Stimulated activated CD8-positive, alpha-beta memory T cell treated with anti-CD3 and anti-CD28 coated beads, Interleukin-4, amount 100 ng/mL, for 48 hours (primary cell): ENCODE measurements around the gene PLEKHO2.

Experiments
- DNase-seq: peaks from one replicate; pipeline ENCODE4 v3.0.0-alpha.2; 2020

Gene PLEKHO2

DNA sequence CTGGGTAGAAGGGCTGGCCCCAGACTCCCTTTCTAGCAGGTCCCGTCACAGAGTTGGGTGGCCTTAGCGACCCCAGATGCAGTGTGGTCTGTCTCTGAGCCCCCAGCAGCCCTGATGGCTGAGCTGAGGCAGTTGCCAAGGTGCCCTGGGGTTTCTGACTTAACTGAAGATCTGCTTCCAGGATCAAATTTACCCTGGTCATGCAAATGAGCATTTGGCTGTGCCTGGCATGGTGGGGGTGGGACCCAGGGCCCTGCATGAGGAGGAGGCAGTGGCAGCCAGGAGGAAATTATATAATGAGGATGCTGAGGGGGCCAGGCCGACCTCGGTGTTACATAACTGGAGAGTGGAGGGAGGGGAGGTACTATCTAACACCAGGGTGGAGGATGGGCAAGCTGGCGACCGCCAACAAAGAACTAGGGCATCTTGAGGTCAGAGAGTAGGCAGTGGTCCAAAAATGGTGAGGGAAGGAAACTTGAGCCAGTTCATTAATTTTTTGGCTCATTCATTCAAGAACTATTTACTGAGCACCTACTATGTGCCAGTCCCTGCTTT is 16.4 kb downstream of the PLEKHO2 start:
- no peak for DNase-seq

DNA sequence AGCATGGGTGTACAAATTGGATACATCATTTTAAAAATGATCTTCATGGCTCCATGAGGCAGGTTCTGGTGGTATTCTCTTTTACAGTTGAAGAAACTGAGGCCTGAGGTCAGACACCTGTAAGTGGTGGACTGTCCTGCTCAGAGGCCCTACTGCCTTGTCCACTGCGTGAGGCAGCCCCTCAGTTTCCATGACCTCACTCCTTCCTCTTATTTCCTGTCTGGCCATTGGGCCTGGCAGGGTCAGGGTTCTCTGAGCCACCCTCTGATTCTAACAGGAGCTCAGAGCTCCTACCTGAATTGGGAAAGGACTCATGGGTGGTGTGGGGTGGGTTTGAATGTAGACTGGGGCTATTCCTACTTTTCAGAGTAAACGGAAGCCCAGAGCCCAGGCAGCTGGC is 17.5 kb downstream of the PLEKHO2 start:
- DNase-seq = no peak

DNA sequence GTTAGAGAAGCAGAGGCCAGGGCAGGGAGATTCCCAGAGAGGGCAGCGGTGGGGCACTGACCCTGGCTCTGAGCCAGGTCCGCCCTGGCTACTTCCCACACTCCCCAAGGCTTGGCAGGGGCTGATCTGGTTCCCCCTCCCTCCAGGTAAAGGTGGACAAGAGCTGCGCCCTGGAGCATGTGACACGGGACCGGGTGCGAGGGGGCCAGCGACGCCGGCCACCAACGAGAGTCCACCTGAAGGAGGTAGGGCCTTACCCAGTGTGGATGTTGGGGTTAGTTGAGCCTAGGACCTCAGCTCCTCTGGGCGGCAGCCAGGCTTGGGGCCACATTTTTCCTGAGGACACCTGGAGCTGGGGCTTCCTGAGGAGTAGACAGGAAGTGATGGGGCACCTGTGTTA is 19.6 kb downstream of the PLEKHO2 start:
- no peak for DNase-seq

DNA sequence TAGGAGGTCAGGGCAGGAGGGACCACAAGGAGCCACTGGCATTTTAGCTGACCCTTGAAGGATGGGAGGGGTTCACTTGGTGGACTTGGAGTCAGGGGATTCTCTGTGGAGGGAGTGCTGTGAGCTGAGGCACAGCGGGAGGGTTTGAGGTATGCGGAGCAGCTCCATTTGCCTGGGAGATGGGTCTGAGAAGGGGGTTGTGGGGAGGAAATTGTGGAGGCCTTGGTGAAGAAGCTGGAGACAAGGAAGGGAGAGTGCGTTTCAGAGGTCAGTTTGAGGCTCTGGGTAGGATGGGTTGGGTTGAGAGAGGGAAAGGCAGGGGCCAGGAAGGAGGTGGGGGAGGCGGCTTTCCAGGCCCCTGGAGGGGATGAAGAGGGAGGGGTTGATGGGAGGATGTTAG is 20.2 kb downstream of the PLEKHO2 start:
- DNase-seq = no peak

DNA sequence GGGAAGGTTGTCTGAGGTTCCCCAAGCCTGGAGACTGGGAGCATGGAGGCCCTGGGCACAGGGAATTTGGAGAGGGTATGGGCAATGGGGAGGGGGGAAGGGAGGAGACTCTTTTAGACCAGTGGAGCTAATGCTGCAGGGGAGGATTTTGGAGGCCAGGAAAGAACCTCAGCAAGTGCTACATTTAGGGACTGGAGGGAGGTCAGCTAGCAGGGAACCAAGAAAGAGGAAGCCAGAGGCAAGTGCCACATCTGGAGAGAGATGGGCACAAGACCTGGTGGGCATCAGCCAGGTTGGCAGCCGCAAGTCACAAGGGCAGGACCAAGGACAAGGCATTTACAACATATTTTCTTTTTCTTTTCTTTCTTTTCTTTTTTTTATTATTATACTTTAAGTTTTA is 20.7 kb downstream of the PLEKHO2 start:
- DNase-seq = no peak

DNA sequence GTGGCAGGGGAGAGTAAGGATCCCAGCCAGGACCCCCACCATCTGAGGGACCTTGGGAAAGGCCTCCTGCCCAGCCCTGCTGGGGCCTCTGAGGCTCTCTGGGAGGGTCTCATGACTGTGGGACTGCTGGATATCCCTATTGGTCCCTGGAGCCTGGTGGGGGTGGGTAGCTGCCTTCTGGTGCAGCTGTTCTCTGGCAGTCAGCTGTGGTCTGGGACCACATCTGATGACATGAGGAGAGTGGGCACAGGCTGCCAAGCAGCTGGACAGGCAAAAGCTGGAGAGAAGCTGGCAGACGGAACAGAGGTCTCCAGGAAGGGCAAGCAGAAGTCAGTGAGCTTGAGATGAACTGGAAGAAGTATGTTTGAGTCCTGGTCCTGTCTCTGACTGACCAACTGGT is 22.4 kb downstream of the PLEKHO2 start:
- no peak for DNase-seq

DNA sequence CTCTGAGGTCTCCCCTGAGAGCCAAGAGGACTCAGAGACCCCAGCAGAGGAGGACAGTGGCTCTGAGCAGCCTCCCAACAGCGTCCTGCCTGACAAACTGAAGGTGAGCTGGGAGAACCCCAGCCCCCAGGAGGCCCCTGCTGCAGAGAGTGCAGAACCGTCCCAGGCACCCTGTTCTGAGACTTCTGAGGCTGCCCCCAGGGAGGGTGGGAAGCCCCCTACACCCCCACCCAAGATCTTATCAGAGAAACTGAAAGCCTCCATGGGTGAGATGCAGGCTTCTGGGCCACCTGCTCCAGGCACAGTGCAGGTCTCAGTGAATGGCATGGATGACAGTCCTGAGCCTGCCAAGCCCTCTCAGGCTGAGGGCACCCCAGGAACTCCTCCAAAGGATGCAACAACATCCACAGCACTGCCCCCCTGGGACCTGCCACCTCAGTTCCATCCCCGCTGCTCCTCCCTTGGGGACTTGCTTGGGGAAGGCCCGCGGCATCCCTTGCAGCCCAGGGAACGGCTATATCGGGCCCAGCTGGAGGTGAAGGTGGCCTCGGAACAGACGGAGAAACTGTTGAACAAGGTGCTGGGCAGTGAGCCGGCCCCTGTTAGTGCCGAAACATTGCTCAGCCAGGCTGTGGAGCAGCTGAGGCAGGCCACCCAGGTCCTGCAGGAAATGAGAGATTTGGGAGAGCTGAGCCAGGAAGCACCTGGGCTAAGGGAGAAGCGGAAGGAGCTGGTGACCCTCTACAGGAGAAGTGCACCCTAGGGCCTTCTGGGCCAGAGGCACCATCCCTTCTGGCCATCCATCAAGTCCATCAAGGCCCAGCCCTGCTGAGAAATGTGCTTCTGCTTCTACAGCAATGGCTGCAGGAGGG is 23.6 kb downstream of the PLEKHO2 start:
- no peak for DNase-seq

DNA sequence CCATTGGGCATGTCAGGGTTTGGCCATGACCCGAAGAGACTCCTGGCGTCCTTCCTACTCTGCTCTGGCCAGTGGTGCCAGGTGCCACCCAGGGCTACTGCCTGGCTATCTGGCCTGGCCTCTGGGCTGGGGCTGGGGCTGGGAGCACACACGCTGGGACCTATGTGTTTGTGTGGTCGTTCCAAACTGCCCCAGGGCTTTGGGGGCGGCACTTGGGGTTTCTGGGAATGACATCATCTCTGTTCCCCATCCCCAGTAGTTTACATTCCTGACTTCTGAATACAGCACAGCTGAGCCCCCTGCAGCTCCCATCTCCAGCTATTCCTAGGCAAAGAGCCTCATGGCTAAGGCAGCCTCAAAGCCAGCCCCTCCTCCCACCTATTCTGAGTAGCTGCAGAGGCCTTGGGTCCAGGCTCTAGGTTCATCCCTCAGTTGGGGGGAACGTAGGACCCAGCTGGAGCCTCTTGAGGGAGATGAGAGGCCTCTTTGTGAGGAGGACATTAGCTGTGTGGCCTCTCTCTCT is 24.3 kb downstream of the PLEKHO2 start:
- no peak for DNase-seq

DNA sequence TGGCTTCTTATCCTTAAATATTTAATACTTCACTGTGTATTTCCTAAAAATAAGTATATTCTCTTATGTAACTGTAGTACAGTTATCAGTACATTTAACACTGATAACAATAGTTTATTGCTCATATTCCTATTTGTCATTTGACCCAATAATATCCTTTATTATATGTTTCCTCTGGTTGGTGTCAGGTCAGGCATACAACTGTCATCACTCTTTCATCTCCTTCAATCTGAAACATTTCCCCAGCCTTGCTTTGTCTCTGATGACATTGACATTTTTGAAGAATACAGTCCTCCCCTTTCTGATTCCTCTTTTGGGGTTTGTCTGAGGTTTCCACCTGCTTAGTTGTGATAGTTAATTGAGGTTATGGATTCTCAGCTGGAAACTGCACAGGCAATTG is 27.8 kb downstream of the PLEKHO2 start:
- DNase-seq = no peak

DNA sequence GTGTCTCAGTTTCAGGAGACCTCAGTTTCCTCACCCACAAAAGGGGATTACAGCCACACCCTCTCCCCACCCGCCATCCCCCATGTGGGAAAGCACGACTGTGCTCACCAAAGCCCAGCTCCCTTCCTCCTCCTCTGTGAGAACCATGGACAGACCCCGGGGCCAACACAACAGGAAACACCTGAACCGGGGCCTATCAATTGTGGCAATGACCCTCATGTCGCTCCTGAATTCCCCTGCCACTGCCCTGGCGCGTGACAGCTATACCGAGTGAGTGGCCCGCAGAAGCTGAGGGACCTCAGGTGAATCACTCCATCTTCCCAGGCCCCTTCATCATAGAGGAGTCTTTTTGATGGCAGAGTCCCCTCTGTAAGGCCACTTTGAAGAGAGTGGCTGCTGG is 28.6 kb downstream of the PLEKHO2 start:
- no peak for DNase-seq

DNA sequence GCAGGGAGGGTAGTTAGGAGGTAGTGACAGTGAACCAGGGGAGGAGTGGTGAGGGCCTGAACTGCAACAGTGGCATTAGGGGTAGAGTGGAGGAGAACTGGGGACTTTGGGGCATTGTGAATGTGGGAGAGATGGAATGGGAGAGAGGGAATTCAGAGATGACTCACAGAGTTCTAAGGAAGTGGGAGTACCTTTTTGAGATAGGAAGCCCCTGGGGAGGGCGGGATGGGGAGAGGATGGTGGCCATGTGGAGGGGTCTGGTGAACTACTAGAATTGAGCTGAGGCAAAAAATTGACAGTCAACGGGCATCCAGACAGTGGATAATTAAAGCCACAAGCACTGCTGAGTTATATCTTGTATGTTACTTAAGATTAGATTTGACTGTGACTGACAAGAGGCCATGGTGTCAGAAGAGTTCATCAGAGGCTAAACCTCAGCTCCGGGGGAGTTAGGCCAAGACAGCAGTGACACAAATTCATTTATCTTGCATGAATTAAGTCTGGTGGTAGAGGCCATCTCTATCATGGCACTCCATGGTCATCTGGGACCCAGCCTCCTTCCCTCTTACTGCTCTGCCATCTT is 34.0 kb downstream of the PLEKHO2 start:
- DNase-seq = no peak

DNA sequence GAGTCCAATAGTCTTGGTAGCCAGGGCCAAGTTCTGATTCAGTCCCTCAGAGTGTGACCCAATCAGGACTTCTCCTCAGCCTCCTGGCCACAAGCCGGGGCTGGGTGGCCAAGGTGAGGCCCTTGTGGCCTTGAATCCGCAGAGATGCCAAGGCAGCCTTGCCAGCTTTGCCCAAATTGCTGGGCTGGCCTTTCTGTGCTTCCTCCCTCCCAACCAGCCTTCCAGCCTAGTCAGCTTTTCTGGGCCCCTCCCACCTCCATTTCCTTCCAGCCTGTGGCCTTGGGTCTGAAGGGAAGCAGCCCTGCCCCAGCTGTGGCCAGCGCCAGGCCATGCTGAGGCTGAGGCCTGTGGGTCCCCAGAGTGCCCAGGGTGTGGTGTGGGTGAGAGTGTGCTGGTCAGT is 35.7 kb downstream of the PLEKHO2 start:
- DNase-seq = no peak

DNA sequence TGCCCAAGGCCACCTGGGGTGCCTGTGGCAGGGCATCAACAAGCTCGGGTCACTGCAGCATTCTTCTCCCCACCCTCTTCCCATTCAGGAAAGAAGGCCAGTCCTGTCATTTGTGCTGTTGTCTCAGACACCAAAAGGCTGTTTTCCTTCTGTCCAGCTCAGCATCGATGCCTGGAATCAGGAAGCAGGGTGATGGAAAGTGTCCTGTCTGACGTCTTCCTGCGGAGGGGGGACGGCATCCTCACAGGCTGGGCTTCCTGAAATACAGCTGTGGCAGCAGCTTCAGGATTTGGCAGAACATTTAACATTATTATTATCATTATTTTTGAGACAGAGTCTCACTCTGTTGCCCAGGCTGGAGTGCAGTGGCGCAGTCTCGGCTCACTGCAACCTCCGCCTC is 37.0 kb downstream of the PLEKHO2 start:
- no peak for DNase-seq

DNA sequence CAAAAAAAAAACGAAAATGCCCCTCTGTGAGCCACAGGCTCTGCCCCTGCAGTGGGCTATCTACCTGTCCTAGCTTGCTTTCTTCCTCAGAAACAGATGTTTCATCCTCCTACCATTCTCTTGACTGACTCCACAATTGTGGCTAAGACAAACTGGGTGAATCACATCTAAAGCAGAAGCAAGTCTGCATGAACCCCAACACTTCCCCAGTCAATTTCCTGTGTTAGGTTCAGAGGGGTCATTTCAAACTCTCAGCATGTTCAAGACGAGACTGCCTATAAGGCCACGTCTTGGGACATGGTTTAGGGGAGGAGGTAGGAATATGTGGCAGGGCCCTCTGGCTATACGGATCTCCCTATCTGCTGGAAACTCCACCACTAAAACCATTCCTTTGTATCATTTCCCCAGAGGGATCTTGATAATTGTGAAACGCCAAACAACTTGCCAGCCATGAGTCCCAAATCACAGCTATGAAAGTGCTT is 41.4 kb downstream of the PLEKHO2 start:
- DNase-seq = peak; percentile 37

DNA sequence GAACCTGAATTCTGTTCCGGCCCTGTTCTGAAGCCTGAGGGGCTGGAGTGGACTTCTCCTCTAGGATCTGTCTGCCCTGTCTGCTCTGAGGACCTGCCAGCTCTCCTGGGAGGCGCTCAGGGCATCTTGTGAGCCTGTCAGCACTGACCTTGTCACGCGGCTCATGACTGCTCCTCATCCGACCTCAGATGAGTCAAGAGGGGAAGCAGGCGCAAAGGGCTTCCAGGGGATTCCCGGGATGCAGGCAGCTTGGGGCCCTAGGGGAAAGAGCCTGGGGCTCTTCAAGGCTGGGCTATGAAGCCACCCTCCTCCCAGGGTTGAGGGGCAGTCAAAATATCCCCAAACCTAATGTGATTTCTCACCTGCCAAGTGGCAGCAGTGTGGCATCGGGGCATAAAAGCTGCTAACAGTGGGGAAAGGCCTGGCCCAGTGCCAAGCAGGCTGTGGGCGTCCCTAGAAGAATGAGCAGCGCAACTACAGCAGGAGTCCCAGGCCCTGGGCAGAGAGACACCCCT is 42.3 kb downstream of the PLEKHO2 start:
- peak; percentile 87 for DNase-seq

DNA sequence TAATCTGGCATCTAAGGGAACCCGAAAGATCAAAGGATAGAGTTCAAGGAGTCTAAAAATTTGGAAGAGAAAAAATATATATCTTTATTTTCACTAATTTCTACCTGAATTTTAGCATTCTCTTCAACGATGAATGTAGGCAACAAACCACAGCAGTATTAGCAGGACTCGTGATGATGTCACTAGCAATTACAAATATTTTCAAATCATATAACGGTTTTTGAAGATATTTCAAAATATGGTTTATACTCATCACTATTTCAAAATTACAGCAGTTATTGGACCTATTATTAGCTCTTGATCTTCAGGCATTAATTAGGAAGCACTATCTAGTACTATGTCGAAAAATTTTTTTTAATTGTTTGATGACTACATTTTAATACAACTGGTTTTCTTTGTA is 43.0 kb downstream of the PLEKHO2 start:
- no peak for DNase-seq

DNA sequence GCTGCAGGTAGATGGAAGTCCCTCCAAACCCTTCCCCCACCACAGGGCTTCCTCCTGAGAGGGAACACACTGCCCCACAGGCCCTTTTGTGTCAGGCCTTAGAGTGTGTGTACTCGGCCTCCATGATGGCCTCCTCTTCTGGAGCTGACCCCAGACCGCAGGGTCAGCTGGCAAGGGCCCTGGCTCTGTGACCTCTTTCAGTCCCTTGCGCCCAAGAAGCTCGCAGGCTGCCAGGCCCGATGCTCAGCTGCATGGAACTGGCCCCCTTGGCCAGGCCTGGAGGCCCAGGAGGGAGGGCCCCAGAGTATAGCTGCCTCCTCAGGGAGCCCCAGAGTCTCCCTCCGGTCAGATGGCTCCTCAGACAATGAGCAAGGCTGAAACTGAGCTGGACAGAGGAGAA is 46.6 kb downstream of the PLEKHO2 start:
- DNase-seq = no peak

DNA sequence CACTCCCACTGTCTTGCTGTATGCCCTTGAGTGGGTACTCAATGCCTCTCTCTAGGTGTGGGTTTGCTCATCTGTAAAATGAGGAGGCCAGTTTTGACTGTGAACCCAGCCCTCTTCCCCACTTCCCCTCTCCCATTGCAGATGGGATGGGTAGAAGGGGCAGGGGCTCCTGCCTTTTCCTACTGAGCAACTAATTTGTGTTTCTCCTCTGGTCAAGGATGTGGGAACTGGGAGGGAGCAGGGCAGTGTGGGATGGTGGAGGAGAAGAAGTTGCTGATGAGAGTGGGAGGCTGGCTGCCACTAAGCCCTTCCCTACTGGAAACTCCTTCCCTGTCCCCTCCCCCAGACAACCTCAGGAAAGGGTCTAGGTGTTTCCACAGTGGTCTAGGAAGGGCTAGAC is 49.8 kb downstream of the PLEKHO2 start:
- DNase-seq = no peak

DNA sequence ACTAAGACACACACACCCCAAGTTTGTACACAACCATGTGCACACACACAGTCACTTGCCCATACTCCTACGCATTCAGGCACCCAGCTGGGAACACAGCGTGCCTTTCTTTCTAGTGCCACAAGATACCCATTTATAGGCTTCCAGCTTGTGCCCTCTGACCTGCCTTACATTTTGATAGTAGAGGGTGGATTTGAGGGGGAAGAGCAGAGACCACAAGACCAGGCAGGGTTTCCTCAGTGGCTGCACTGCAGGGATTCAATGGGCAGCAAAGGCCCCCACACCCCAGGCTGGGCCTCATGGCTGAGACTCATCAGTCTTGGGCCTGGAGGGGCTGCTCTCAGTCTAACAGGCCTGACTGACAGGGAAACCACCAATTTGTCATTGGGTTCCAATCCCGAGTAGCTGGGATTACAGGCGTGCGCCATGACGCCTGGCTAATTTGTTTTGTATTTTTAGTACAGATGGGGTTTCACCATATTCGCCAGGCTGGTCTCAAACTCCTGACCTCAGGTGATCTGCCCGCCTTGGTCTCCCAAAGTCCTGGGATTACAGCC is 51.2 kb downstream of the PLEKHO2 start:
- peak; percentile 70 for DNase-seq

DNA sequence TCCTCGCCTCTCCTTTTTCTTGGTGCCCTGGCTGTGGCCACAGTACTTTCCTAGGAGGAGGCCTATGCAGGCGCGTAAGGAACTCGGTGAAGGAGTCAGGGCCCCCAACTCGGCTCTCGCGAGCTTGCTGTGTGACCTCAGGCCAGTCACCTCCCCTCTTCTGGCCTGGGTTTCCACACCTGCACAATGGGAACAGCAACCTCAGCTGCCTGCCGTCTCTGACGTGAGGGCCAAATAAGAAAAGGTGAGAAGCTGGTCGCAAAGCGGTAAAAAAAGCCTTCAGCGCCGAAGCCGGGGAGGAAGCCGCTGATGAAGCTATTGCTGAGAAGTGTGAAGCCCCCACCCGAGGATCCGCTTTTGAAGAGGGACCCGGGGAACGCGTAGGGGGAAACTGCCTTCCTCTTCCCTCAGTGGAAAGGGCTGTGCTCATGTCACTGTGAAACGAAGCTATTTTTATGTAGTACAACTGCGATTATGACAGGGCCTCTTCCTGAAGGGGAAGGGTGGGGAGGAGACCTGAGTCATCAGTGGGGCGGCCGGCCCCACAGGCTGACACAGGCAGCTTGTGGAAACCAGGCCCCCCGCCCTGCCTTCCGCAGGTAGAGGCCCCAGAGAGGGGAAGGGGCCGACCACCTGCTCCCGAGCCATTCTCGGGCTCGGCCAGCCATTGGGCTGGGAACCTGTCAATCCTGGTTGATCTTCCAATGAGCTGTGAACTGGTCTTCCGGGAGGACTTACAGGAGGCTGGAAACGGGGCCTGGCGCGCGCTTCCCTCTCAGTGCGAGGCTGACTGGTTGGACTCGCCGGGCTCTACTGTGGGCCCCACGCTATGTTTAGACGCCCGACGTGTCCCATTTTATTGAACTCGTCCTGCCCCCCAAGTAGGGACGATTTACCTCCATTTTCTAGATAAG is 52.0 kb downstream of the PLEKHO2 start:
- DNase-seq = peak; percentile 97

DNA sequence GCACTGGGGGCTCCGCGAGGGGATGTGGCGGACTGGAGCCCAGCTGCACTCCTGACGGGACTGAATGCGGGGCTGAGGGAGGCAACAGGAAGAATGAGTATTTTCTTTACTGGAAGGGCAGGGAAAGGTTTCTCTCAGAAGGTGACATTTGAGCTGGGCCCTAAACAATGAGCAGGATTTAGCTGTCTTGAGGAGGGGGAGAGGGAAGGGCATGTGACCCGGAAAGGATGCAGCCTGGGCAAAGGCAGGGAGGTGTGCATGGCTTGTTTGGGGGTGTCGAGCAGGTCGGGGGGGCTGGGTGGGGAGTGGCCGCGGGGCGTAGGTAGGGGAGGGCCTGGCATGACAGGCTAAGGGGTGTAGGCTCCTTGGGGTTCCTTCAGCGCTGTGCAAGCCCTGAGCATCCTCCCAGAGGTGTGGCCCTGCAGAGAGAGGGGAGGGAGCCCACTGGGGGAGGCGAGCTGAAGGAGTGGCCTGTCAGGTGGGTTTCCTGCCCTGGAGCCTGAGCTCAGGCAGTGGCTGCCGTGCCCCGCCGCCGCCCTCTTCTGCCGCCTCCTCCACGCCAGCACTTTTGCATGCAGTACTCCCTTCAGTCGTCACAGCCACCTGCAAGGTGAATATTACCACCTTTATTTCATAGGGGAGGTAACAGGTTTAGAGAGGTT is 52.8 kb downstream of the PLEKHO2 start:
- DNase-seq = peak; percentile 82
